DMS114 treated with DMSO at 0.1 percent for 48 hours (cell line): ENCODE results near the gene ME3.

Source experiments
- DNase-seq: peaks from one replicate; lab custom pipeline; 2025; ENCODE audit not compliant: unreplicated experiment; lab: John Stamatoyannopoulos, UW

The ME3 gene

DNA sequence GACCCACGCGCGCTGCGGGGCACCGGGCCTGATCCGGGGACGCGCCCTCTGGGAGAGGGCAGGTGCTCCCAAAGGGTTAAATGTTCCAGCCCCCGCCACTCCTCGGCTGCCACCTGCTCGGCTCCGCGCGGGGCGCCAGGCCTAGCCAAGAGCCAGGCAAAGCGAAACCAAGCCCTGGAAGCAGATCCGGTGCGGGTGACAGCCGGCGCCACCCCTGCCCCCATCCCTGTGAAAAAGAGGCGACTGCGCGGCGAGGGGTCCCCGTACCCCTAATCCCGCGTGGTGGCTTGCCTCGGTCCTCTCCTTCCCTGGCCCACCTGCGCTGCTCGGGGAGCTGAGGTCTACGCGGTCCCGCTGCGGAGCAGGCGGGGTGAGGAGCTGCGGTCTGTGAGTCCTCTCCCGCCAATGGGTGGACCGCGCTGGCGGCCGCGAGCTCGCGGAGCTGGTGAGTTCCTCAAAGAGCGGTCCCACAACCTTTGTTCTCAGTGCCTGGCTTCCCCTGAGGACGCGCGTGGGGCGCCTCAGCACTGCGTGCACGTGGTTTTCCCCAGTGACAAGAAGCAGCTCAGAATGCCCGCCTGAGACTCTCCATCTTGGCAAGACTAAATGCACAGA lies at the start of gene ME3:
Gene ME3, minus strand, starts transcription at position 610 of the 615 bp plus-strand sequence.
- no peak for DNase-seq

DNA sequence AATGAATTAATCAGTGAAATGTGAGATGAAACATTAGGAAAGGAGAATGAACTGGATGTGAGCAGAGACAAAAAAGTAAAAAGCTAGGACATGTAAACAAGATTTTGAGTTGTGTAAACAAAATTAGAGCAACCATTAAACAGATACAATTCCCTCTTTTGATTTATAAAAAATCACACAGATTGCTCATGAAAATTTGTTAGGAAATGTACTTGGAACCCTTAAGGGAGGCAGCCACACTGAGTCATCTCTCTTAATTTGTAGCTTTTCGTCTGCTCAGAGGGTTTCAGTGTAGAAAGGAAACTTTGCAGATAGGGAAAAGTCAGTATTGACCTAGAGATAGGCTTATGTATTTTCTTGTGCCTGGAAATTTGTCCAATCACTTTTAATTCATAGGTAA lies 49.6 kb upstream of the ME3 start:
- no peak for DNase-seq

DNA sequence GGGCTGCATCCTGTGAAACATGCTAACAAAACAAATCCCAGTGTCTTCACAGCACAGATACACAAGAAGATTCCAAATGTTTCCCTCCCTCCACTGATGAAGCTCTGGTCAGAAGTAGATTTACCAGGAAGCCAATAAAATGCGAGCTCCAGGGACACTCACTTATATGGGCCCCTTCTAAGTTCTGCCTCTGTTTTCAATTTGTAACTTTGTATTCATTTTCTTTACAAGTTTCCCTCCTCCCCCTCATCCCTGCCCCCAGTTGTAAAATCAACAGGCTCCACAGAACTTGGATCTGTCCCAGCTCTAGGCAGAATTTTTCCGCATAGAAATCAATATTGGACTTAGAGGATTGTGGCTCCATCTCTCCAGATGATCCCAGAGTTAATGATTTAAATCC lies 48.1 kb upstream of the ME3 start:
- DNase-seq, result no peak

DNA sequence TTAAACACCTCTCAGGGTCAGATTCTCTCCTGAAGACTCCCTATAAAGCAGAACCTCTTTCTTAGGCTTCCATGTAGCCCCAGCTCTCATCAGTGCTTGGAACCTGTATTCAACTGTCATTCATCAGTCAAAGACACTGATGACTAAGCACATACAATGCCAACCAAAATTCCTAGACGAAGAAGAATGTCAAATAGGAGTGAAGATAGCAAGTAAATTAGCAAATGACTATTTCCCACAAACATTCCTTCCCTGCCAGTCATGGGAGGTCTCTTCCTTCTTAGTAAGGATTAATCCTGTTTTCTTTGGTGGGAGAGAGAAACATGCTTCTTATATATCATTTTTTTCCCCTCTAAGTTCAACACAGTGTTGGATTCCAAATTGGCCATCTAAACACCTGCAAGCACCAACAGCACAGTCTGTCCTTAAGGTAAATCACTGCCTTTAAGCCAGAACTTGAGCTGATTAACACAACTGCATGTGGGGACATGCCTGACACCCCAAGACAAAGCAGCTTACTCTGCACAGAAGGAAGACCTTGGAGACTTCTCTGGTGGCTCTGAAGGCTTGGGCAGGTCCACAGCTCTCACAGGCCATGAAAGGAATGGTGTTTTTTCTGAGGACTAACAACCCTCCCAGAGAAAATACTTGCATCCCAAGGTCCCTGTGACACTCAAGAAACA lies 47.5 kb upstream of the ME3 start:
- no peak for DNase-seq

DNA sequence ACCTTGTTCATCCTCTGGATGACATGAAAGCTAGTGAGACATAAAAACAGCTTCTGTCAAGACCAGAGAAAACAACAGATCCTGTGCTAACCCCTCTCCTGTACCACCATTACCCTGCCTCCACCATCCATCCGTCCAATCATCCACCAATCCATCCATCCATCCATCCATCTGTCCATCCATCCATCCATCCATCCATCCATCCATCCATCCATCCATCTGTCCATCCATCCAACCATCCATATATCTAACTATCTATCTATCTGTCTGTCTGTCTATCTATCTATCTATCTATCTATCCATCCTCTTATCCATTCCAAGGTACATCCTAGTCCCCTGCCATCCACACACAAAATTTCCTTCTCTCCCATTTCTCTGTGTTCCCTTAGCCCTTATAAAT lies 46.6 kb upstream of the ME3 start:
- no peak for DNase-seq

DNA sequence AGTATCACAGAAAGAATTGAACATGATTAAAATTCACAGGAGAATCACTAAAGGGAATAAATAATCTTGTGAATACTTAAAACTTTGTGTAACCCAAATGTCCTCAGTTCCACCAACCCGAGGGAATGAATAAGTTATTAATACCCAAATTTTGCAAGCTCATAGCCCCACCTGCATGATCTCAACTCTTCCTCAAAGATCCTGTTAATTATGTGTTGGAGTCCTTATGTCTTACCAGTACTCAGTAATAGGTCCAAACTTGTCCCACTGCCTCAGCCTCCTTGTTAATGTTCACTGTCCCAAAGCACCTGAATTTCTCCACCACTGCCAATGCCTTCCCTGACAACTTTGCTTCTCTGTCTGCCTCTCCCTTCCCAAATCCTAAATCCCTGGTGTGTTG lies 46.1 kb upstream of the ME3 start:
- no peak for DNase-seq

DNA sequence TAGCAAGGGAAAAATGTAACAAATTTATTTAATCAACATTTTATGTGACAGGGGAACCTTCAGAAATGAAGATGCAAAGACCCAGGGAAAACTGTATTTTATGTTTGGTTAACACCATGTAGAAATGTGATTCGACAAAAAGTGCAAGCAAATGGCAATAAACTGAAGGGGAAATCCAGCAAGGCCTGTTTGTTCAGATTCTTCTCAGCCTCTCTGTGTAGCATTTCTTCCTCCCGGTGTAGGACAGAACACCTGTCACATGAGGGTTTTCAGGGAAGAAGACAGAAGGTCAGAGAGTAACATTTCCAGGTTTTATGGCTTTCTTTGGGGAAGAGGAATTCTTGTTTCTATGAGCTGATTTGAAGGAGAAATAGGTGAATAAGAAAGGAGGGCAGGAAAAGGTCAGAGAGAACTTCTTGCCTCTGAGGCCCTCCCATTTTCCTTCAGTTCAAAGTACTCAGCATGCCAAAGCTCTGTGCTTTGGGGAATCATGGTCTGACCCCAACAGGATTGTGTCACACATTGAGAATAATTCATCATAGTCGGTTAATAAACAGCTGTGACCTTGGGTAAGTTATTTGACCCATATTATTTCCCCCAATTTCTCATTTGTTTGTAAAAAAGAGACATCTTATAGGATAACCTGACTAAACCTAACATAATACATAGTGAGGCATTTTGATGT lies 45.5 kb upstream of the ME3 start:
- no peak for DNase-seq

DNA sequence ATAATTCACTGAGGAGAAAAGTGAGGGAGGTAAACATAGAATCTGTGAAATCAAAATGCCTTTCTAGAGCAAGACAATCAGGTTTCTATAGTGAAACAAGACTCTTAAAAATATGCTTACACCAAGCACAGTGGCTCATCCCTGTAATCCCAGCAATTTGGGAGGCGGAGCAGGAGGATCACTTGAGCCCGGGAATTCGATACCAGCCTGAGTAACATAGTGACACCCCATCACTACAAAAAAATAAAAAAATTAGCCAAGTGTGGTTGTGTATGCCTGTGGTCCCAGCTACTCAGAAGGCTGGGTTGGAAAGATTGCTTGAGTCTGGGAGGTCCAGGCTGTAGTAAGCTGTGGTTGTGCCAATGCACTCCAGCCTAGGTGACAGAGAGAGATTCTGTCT lies 43.2 kb upstream of the ME3 start:
- DNase-seq, result no peak

DNA sequence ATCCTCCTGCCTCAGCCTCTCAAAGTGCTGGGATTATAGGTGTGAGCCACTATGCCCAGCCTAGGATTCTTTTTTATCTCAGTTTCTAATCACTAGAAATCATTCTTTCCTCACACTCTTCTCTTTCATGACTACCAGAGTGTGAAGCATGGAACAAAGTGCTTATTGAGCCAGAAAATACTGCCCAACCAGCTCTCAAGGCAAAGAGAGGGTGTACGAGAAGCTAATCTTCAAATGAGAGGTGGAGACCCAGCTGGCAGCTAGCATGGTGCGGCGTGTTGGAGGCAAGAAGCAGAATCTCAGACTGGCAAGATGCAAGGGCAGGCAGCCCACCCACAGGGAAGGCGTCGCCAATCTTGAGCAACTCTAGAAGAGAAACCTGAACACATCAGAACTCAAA lies 41.1 kb upstream of the ME3 start:
- no peak for DNase-seq

DNA sequence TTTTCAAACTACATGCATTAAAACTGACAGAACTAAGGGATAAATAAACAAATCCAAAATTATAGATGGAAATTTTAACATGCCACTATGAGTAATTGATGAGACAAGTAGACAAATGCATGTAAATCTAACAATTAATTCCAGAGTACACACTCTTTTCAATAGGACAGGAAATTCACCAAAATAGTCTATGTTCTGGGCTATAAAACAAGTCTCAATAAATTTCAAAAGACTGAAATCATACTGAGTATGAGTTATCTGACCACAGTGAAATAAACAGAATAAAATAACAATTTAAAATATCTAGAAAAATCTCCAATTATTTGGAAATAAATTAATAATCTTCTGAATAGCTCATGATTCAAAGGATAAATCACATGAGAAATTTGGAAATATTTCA lies 38.5 kb upstream of the ME3 start:
- DNase-seq, result no peak

DNA sequence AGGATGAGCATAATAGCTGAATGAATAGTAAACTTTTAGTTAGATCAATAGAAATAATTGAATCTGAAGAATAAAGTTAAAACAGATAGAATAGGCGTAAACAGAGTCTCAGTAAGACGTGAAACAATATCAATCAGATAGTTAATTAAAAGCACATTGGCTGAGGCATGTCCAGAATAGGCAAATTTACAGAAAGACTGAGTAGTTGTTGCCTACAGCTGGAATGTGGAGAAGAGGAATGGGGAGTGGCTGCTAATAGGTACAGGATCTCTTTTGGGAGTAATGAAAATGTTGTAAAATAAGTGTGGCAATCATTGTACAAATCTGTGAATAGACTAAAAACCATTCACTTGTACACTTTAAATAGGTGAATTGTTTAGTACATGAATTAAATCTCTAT lies 36.3 kb upstream of the ME3 start:
- no peak for DNase-seq

DNA sequence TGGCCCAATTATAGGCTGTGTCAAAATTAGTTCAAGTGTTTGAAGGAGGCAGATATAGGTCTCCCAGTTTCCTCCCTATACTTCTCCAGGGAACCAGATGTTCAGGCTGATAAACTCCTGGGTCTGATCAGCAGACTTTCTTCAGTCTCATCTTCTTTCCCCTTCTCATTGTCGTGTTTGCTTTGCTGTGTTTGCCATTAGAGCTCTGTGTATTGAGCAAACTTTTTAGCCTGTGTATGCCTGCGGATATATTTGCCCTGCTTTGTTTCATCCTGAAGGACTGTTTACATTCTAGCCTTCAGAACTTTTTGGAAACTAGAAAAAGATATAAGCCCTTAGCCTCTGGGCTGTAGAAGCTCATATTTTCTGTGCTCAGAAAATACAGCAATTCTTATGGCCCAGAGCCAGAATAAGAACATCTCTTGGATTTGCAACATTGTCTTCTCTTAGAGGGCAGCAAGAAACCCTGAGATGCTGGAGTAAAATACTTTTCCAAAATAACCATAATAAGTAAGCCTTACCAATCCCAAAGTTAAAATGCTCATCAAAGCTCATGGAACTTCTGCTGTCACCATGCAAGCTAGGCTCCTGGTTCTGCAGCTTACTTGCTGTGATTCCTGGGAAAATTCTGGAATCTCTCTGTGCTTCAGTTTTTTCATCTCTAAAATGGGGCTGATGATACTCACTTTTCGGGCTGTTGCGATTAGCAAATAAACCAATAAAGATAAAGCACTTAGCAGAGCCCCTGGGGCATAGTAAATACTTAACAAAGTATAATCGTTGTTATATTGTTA lies 34.1 kb upstream of the ME3 start:
- no peak for DNase-seq

DNA sequence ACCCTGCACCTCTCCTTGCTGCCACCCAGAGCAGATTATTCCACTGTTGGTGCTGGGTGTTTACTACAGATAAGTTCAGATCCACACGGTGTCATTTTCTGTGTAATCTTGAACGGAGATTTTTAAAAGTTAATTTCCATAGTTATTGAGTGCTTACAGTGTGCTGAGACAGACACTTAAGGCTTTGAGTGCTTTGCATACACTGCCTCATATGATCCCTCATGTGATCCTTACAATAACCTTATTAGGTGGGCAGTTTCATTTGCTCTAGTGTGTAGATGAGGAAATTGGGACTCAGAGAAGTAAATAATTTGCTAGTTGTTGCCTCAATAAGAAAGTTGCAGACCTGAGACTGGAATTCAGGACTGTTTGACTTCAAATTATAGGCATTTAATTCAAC lies 32.3 kb upstream of the ME3 start:
- no peak for DNase-seq

DNA sequence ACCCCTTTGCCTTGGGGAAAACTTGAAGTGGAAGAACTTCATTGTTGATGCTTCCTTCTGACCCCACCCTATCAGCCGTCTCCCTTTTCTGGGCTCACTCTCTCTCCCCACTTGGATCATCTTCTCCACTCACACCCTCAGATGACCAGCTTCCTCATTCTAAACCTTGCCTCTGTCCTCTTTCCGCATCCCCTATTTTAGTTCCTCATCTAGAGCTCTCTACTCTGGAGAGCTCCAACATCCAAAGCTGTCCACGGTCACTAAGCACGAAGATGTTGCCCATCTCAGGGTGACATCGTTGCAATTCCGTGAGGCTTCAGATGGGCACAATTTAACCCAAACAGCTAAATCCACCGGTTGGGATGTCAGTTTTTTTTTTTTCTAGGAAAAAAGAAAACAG lies 31.6 kb upstream of the ME3 start:
- no peak for DNase-seq

DNA sequence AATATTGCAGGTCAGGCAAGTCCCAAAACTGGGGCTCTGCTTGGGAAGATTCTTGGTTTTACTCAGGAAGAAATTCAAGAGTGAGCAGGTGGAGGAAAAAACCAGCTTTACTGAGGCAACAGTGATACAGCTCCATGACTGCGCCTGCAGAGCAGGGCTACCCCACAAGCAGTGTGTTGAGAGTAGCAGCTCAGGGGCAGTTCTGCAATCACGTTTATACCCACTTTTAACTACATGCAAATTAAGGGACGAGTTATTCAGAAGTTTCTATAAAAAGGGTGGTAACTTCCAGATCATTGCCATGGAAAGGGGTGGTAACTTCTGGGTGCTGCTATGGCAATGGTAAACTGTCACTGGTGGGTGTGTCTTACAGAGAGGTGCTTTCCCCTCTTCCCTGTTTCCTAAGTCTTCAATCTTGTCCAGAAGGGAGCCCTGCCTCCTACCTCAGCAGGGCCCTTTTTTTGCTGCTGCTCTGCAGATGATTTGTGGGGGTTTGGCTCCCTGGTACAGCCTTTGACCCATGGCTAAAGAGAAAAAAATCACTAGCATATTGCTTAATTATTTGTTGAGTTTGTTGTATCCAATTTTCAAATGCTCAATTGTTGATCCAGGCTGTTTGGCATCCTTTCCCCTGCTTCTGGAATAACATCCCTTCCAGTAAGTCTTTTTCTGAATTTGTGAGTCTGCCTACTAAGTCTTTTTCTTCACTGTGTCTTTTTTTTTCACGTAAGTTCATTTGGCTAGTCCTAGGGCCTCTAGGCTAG lies 30.0 kb upstream of the ME3 start:
- DNase-seq, result no peak

DNA sequence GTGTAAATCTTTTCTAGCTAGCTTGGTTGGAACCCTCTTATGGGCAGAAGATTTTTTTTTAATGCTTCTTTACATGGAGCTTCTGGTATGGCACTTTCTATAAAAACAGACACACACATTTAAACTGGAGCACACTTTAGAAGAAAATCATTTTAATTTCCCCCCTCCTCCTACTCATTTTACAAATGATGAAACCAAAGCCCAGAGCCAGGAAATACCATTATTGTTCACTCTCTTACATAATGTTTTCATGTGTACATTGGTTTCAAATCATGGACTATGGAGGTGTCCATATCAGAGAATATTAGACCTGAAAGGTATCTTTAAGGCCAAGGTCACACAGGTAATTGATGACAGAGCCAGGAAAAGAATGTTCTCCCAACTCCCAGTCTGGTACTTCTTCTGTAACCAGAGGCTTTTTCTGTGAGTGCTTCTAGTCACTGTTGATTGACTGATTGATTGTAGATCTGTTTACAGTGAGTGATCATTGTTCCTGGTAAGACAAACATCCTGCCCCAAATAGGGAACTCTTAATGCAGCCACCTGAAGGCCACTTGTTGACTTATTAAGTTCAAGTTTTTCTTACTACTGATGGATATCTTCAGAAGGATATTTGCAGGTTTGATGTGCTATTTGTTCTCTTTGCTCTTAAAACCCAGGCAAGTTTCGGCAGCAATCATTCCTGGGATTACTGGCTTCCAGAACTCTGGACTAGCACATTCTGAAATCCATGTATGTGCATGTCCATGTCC lies 26.8 kb upstream of the ME3 start:
- DNase-seq, result no peak

DNA sequence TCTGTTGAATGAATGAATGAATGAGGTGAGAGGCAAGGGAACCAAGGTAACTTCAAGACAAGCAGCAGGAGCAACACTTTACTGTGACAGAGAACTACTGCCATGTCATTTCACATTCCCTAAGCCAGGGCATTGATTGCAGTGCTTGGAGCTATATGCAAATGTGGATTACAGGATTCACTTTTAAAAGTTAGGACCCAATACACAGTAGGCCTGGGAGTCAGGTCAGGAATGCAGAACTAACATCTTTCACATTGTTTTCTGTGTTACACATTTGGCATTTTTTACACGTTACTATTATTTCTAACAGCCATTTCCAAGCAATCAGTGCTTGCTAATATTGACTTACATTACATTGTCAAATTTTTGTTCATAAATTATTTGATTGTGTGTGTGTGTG lies 26.2 kb upstream of the ME3 start:
- DNase-seq, result no peak

DNA sequence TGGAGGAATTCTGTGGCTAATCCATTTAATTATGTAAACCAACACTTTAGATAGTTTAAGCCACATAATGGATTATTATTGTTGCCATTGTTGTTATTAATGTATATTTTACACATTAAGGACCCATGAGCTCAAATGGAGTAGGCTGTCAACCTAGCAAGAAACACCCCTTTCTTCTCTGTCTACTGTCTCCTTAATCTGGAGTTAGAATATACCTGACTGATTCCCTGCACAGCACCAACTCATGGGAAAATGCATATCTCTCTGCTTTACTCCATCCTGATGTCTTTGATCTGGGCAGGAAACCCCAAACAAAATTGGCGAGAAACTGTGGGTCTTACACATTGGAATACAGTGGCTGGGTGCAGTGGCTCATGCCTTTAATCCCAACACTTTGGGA lies 24.0 kb upstream of the ME3 start:
- no peak for DNase-seq

DNA sequence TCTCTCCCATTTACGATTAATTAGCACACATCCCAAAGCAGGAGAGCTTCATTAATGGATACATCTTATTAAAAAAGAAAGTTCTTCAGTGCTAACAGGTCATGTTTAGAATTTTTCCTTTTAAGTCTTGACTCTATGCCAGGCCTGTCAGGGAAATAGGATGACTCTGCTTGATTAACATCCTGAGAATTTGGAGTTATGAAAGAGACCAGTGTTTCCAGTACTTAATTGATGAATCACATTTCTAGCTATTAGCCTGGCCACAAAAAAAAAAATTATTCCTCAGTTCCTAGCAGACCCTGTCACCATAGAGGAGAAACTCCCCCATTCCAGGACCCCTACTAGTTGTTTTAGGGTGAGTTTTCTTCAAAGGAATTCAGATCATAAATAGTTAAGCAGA lies 23.6 kb upstream of the ME3 start:
- no peak for DNase-seq

DNA sequence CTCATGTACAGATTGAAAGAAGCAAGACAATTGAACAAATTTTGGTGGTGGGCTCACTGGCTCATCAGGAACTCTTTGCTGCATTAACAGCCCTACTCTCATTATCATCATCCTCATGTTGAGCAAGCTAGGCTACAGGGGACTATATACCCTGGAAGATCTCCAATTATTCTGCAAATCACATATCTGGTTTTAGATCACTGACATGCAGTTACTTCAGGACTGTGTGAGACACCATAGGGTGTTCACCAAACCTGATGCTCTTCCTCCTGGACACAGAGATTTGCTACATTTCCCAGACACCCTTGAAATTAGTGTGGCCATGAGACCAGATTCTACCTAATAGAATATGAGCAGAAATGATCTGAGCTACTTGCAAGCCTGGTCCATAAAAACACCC lies 23.0 kb upstream of the ME3 start:
- no peak for DNase-seq
